Measurements from ENCODE around the gene PLRG1. TPM values are rescaled to one million over a fixed set of nuclear protein-coding genes. Genes with fewer than 3 reads are reported as not detected.
A peak's percentile ranks its signal among the peaks of the same experiment; 100 is the strongest.

The PLRG1 gene
- total and polyA plus RNA-seq, 4 donors, result 27.2 to 51.5 (median 29.9) TPM

DNA sequence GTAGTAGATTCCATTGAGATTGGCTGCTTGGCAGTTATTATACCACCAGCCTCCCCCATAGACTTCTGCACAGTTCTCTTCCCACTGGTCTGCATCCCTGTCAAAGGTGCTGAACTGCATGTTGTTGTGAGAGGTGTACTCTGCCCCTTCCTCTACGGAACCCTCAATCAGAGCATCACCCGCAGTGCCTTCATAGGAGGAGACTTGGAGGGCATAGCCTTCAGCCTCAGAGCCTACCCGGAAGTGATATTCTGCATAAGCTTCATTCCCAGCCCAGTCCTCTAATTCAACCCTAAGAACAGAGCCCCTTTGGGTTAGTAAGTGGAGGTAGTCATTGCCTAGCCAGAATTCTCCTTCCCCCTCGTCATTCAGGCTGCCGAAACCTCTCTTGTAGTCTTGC lies 34.1 kb upstream of the PLRG1 start:
- DNase-seq (ENCODE audit: low spot score), result no peak
- TF ChIP-seq JUND (IDR thresholded peaks at IDR 0.05) (peak in 1 of 2 donors; percentile 45), ZBTB33 (IDR thresholded peaks at IDR 0.05) (no peak), CTCF (IDR thresholded peaks at IDR 0.05; ENCODE audit: low read depth, low read length, missing input control) (no peak), HNF4A (conservative IDR thresholded peaks at IDR 0.05) (peak in 1 of 2 donors; percentile 58), RXRA (IDR thresholded peaks at IDR 0.05) (peak; percentile 18 to 37)
- TF ChIP-seq, protein P1, sequence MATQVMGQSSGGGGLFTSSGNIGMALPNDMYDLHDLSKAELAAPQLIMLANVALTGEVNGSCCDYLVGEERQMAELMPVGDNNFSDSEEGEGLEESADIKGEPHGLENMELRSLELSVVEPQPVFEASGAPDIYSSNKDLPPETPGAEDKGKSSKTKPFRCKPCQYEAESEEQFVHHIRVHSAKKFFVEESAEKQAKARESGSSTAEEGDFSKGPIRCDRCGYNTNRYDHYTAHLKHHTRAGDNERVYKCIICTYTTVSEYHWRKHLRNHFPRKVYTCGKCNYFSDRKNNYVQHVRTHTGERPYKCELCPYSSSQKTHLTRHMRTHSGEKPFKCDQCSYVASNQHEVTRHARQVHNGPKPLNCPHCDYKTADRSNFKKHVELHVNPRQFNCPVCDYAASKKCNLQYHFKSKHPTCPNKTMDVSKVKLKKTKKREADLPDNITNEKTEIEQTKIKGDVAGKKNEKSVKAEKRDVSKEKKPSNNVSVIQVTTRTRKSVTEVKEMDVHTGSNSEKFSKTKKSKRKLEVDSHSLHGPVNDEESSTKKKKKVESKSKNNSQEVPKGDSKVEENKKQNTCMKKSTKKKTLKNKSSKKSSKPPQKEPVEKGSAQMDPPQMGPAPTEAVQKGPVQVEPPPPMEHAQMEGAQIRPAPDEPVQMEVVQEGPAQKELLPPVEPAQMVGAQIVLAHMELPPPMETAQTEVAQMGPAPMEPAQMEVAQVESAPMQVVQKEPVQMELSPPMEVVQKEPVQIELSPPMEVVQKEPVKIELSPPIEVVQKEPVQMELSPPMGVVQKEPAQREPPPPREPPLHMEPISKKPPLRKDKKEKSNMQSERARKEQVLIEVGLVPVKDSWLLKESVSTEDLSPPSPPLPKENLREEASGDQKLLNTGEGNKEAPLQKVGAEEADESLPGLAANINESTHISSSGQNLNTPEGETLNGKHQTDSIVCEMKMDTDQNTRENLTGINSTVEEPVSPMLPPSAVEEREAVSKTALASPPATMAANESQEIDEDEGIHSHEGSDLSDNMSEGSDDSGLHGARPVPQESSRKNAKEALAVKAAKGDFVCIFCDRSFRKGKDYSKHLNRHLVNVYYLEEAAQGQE (IDR thresholded peaks at IDR 0.05), result peak; percentile 81
- TF ChIP-seq, protein P2, sequence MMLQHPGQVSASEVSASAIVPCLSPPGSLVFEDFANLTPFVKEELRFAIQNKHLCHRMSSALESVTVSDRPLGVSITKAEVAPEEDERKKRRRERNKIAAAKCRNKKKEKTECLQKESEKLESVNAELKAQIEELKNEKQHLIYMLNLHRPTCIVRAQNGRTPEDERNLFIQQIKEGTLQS (IDR thresholded peaks at IDR 0.05), result peak; percentile 23
- peaks cover 2 to 28% (median 19%) of the 10 kb centered on the region in 4 donors for H3K36me3 ChIP-seq (ENCODE audit: control insufficient read depth in 4 of 4, insufficient read depth in 3 of 4, low read depth in 1 of 4, low read length in 3 of 4)
- peaks cover 0 to 13% (median 1%) of the 10 kb centered on the region in 4 donors for H3K4me1 ChIP-seq (ENCODE audit: control insufficient read depth in 4 of 4, insufficient read depth in 4 of 4, low read length in 3 of 4)
- H3K4me3 ChIP-seq (ENCODE audit: low read depth in 1 of 3, low read length in 3 of 3), result peak overlapping the region in 1 of 3 donors; percentile 94
- H3K27ac ChIP-seq (ENCODE audit: low read depth in 1 of 2, low read length in 2 of 2), result no peak overlapping the region
- WGBS, result 37% methylated on average over 5 of the region's 5 CpGs
- no peaks in the 10 kb centered on the region for H3K27me3 ChIP-seq (ENCODE audit: control insufficient read depth in 4 of 4, insufficient read depth in 4 of 4, low read length in 3 of 4)
- no peak overlapping the region for H3K9ac ChIP-seq (ENCODE audit: low read depth in 1 of 2, low read length in 2 of 2)
- no peaks in the 10 kb centered on the region for H3K9me3 ChIP-seq (ENCODE audit: control insufficient read depth in 4 of 4, low read length in 3 of 4)

GRCh38 chr4:154583677-154584076 lies 33.5 kb upstream of the PLRG1 start:
- TF ChIP-seq JUND (IDR thresholded peaks at IDR 0.05), result peak in 1 of 2 donors; percentile 11
- TF ChIP-seq, protein P2 (IDR thresholded peaks at IDR 0.05), result no peak
- no peak for TF ChIP-seq EGR1 (IDR thresholded peaks at IDR 0.05; ENCODE audit: low read depth in 2 of 2)
- no peak for TF ChIP-seq RXRA (IDR thresholded peaks at IDR 0.05)
- TF ChIP-seq HNF4G (IDR thresholded peaks at IDR 0.05), result no peak

More at GRCh38 chr4:154583677-154584076, 33.5 kb upstream of the PLRG1 start:
- no peak overlapping the region for H3K9ac ChIP-seq (ENCODE audit: low read depth in 1 of 2, low read length in 2 of 2)
- H3K27ac ChIP-seq (ENCODE audit: low read depth in 1 of 2, low read length in 2 of 2), result no peak overlapping the region
- peaks cover 2 to 24% (median 13%) of the 10 kb centered on the region in 4 donors for H3K36me3 ChIP-seq (ENCODE audit: control insufficient read depth in 4 of 4, insufficient read depth in 3 of 4, low read depth in 1 of 4, low read length in 3 of 4)
- H3K27me3 ChIP-seq (ENCODE audit: control insufficient read depth in 4 of 4, insufficient read depth in 4 of 4, low read length in 3 of 4), result no peaks in the 10 kb centered on the region
- H3K9me3 ChIP-seq (ENCODE audit: control insufficient read depth in 4 of 4, low read length in 3 of 4), result no peaks in the 10 kb centered on the region
- no peak for DNase-seq (ENCODE audit: low spot score)
- no peak overlapping the region for H3K4me3 ChIP-seq (ENCODE audit: low read depth in 1 of 3, low read length in 3 of 3)
- H3K4me1 ChIP-seq (ENCODE audit: control insufficient read depth in 4 of 4, insufficient read depth in 4 of 4, low read length in 3 of 4), result peaks cover under 1 to 10% (median 2%) of the 10 kb centered on the region in 4 donors

Data from liver (tissue), 9 donors.